A673 (cell line): Measurements from ENCODE around the gene HMCN1.

Experiments
- EZH2 ChIP-seq: fragments of 200-600 bp; sonication (generic); IDR thresholded peaks from 2 replicates; pipeline ENCODE4 v1.6.1; 2017; ENCODE audit warnings: borderline replicate concordance, low read depth, mild to moderate bottlenecking, mixed read lengths, antibody characterized with exemption, low read length; ENCODE audit not compliant: poor library complexity, severe bottlenecking
- TF ChIP-seq, protein P1 (sequence below): fragments of 300-800, 200-600 bp; sonication (generic); conservative IDR thresholded peaks from 2 replicates; pipeline ENCODE4 v1.5.1; 2017; ENCODE audit warnings: low read depth, mild to moderate bottlenecking, antibody characterized with exemption, low read length, moderate library complexity, mixed read lengths

DNA sequence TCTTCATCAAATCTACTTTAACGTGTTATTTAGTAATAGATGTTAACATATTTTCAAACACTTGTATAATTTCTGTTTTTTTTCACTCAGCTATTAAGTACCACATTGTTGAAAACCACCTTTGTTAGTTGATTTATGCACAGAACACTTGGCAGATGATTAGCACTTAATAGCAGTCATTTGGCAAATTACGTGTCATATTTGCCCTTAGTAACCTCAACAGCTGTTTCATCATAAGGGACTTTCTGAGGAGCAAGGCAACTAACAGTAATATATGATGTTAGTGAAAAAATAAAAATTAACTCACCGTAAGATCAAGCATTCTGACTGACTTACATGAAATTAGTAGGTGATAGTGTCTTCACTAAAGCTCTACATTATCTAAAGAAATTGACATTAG lies 186.4 kb downstream of the HMCN1 start:
- TF ChIP-seq, protein P1, sequence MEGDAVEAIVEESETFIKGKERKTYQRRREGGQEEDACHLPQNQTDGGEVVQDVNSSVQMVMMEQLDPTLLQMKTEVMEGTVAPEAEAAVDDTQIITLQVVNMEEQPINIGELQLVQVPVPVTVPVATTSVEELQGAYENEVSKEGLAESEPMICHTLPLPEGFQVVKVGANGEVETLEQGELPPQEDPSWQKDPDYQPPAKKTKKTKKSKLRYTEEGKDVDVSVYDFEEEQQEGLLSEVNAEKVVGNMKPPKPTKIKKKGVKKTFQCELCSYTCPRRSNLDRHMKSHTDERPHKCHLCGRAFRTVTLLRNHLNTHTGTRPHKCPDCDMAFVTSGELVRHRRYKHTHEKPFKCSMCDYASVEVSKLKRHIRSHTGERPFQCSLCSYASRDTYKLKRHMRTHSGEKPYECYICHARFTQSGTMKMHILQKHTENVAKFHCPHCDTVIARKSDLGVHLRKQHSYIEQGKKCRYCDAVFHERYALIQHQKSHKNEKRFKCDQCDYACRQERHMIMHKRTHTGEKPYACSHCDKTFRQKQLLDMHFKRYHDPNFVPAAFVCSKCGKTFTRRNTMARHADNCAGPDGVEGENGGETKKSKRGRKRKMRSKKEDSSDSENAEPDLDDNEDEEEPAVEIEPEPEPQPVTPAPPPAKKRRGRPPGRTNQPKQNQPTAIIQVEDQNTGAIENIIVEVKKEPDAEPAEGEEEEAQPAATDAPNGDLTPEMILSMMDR, result no peak
- no peak for TF ChIP-seq EZH2
